GM21526 (cell line): ENCODE results near the gene KIAA1755.

Experiments used
- ATAC-seq: cut with Tn5 transposase; IDR thresholded peaks from one replicate; pipeline ENCODE4 v1.9.1; 2021; ENCODE audit warnings: moderate library complexity; ENCODE audit not compliant: unreplicated experiment, low FRiP score

The KIAA1755 gene

GRCh38 chr20:38170219-38170825, 90.2 kb downstream of the KIAA1755 start:
- ATAC-seq: no peak

GRCh38 chr20:38169636-38170193, 90.8 kb downstream of the KIAA1755 start:
- no peak for ATAC-seq

GRCh38 chr20:38168791-38169589, 91.5 kb downstream of the KIAA1755 start:
- no peak for ATAC-seq

- no peak for ATAC-seq
These were observed 92.4 kb downstream of the KIAA1755 start for GRCh38 chr20:38167851-38168760.

GRCh38 chr20:38167328-38167850, 93.1 kb downstream of the KIAA1755 start:
- ATAC-seq: no peak

GRCh38 chr20:38166703-38167233, 93.8 kb downstream of the KIAA1755 start:
- no peak for ATAC-seq

GRCh38 chr20:38165966-38166702, 94.4 kb downstream of the KIAA1755 start:
- ATAC-seq: no peak

- peak; percentile 47 for ATAC-seq
These were observed 95.2 kb downstream of the KIAA1755 start, which contains the start of gene TGM2 for GRCh38 chr20:38165089-38165965. TSS of gene TGM2 (minus strand) at chr20:38165270. CDS start at chr20:38165198, 72 bp downstream.

GRCh38 chr20:38164624-38165088, 95.9 kb downstream of the KIAA1755 start:
- ATAC-seq: no peak

- ATAC-seq: no peak
These were observed 96.5 kb downstream of the KIAA1755 start for GRCh38 chr20:38164069-38164468.

GRCh38 chr20:38162878-38163875, 97.4 kb downstream of the KIAA1755 start:
- ATAC-seq: no peak

GRCh38 chr20:38162149-38162548, 98.4 kb downstream of the KIAA1755 start:
- no peak for ATAC-seq

GRCh38 chr20:38161412-38161774, 99.1 kb downstream of the KIAA1755 start:
- ATAC-seq: no peak
